ENCODE measurements around the gene WWC2.

GRCh38 chr4:183321079-183321478, 222.0 kb downstream of the WWC2 start:
- TF ChIP-seq CTCF (conservative IDR thresholded peaks at IDR 0.05; ENCODE audit: low read length) = no peak
- TF ChIP-seq EZH2phosphoT487 (IDR thresholded peaks at IDR 0.05; ENCODE audit: borderline replicate concordance, low read depth, low read length) = no peak
